Activated CD4-positive, alpha-beta memory T cell treated with anti-CD3 and anti-CD28 coated beads, Interleukin-2, amount 10 ng/mL, durations not matched to agents 7 days and 5 days (primary cell): Measurements from ENCODE around the gene ILF2. TPM values are rescaled to one million over a fixed set of nuclear protein-coding genes. Genes with fewer than 3 reads are reported as not detected.

Experiments used
- CTCF ChIA-PET: fragments of 350-600 bp; sonication (Branson Sonifier 250); formaldehyde crosslinking; loops from one replicate; lab custom pipeline; 2021; ENCODE audit warnings: antibody characterized with exemption, inconsistent platforms; lab: Charles Lee
- POLR2A ChIA-PET: fragments of 350-600 bp; sonication (Branson Sonifier 250); formaldehyde crosslinking; loops from one replicate; lab custom pipeline; 2021; ENCODE audit warnings: antibody characterized with exemption; lab: Charles Lee
- DNase-seq: peaks from one replicate; pipeline ENCODE4 v3.0.0-alpha.2; 2020
- H3K27ac Mint-ChIP-seq: one replicate; pipeline ENCODE4 v1.8.0; 2021; ENCODE audit warnings: mild to moderate bottlenecking, mixed read lengths
- H3K27me3 Mint-ChIP-seq: one replicate; pipeline ENCODE4 v1.8.0; 2021; ENCODE audit warnings: mixed read lengths
- H3K36me3 Mint-ChIP-seq: one replicate; pipeline ENCODE4 v1.8.0; 2021; ENCODE audit warnings: low read depth, mixed read lengths
- H3K4me1 Mint-ChIP-seq: one replicate; pipeline ENCODE4 v1.8.0; 2021; ENCODE audit warnings: mixed read lengths
- H3K4me3 Mint-ChIP-seq: one replicate; pipeline ENCODE4 v1.8.0; 2021; ENCODE audit warnings: mild to moderate bottlenecking, mixed read lengths
- H3K9me3 Mint-ChIP-seq: one replicate; pipeline ENCODE4 v1.8.0; 2021; ENCODE audit warnings: mixed read lengths
- total RNA-seq, 2 experiments: library from RNA; stranded (reverse); gene quantifications; one replicate each; pipeline ENCODE4 v1.2.3, GENCODE V29; 2021

ILF2 gene
- total RNA-seq, 2 experiments from 2014 or later = 166 to 169 TPM

DNA sequence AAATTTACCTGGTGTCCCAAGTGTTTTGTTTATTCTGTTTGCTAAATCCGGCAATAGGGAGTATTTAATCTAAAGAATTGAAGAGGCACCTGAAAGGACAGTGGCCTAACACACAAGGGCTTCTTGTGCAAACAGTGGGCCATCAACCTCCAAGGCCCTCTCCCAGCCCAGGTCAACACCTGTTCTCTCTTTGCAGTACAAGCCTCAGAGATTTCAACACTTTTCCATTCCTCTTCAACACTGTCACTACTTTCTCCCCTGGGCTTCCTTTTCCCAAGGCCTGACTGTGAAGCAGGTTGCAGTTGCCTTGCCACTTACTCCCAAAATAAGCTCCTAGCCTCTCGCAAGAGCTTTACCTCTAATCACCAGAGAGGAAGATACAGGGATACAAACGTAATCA is 15.5 kb downstream of the ILF2 start:
- H3K36me3 Mint-ChIP-seq = peaks cover 5% of the 10 kb centered on the region
- H3K27ac Mint-ChIP-seq = no peak overlapping the region
- peaks cover 15% of the 10 kb centered on the region for H3K4me1 Mint-ChIP-seq
- no peaks in the 10 kb centered on the region for H3K27me3 Mint-ChIP-seq
- no peaks in the 10 kb centered on the region for H3K9me3 Mint-ChIP-seq
- ChIA-PET CTCF (no interaction called here), POLR2A (interaction anchor here (1.1 kb wide), 1 partner anchor 10 kb away, joined by 4 read pairs; no protein-coding TSS in a partner anchor)
- no peak overlapping the region for H3K4me3 Mint-ChIP-seq
- no peak for DNase-seq

DNA sequence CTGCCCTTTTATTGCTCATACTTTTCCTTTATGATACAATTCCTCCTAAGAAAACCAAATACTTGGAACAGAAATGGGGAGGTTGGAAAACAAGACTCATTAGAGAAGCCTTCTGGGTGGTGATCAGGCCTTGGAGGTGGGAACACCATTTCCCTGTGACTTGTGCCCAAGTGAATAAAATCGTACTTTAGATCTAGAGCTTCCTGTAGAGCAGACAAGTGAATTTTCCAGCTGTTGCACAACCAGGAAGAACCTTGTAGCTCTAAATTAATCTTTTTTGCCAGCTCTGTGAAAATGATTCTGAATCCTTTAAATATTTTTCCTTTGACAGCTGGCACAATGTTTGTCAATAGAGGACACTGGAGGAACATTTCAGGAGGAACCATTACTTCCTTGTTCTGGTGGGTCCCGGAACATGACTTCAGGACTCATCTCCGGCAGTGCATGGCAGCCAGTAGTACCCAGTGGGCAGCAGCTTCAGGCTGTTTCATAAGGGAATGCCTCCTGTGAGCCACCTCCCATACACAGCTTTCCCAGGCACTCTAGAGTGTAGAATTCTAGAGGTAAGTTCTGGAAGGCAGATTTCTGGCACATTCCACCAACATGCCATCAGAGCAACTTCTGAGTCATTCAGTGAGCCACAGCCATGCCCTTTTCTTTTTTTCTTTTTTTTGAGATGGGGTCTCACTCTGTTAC is 17.8 kb downstream of the ILF2 start:
- POLR2A ChIA-PET = interaction anchor here (0.9 to 3.3 kb wide), 4 partner anchors 12 to 18 kb away, joined by 3 to 16 read pairs (median 5); no protein-coding TSS in a partner anchor
- no peaks in the 10 kb centered on the region for H3K9me3 Mint-ChIP-seq

DNA sequence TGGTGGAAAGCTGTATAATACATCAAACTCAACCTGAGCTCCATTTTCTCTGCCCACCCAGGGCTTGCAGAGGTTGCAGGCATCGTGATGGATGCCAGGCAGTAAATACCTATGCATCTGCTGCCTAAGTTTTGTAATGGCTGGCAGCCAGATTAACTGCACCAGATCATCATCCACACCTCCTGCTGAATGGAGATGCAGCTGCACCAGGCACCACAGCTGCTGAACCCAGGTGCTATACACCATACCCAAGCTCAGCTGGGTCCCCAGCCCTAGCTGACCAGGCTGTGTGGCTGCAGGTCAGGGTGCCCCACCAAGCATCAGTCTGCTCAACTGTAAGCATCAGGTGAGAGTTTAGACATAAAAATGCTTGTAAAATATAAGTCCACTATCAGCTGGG is 19.0 kb downstream of the ILF2 start:
- CTCF ChIA-PET = interaction anchor here (0.7 to 0.9 kb wide), 2 partner anchors 79 to 143 kb away, joined by 4 read pairs; no protein-coding TSS in a partner anchor
- no peaks in the 10 kb centered on the region for H3K9me3 Mint-ChIP-seq
- peaks cover 7% of the 10 kb centered on the region for H3K4me1 Mint-ChIP-seq
- peaks cover 6% of the 10 kb centered on the region for H3K36me3 Mint-ChIP-seq
- DNase-seq = no peak
- H3K4me3 Mint-ChIP-seq = no peak overlapping the region
- H3K27ac Mint-ChIP-seq = no peak overlapping the region
- POLR2A ChIA-PET = interaction anchor here (1.2 to 3.3 kb wide), 4 partner anchors 11 to 18 kb away, joined by 3 to 16 read pairs (median 5); no protein-coding TSS in a partner anchor
- H3K27me3 Mint-ChIP-seq = no peaks in the 10 kb centered on the region

More for the DNA sequence above, 17.8 kb downstream of the ILF2 start:
- no peak overlapping the region for H3K4me3 Mint-ChIP-seq
- H3K36me3 Mint-ChIP-seq = no peaks in the 10 kb centered on the region
- no peak overlapping the region for H3K27ac Mint-ChIP-seq
- H3K27me3 Mint-ChIP-seq = no peaks in the 10 kb centered on the region
- CTCF ChIA-PET = no interaction called here
- H3K4me1 Mint-ChIP-seq = peaks cover 7% of the 10 kb centered on the region
- no peak for DNase-seq

DNA sequence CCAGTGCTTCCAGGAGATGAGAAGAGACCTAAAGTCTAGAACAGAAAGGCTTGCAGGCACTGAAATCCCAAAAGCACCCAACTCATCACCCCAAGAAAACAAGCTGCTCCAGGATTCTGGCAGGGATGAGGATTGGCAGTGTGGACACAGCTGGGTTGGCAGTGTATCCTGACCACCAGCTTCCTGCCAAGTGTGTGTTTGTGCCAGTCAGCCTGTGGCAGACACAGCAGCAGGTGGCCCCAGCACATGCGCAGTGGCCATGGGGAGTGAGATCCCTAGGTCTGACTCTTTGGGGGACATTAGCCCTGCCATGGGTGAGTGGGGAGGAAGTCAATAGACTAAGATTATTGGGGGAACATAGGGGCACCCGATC is 20.9 kb downstream of the ILF2 start:
- no peak overlapping the region for H3K4me3 Mint-ChIP-seq
- no peaks in the 10 kb centered on the region for H3K27me3 Mint-ChIP-seq
- no peaks in the 10 kb centered on the region for H3K9me3 Mint-ChIP-seq
- no peak overlapping the region for H3K27ac Mint-ChIP-seq
- no peak for DNase-seq
- ChIA-PET POLR2A (interaction anchor here (0.6 to 2.8 kb wide), 5 partner anchors 9 to 21 kb away, joined by 3 to 26 read pairs (median 7); partner anchors contain the start of gene CHTOP), CTCF (interaction anchor here (1.4 kb wide), 1 partner anchor 139 kb away, joined by 6 read pairs; no protein-coding TSS in a partner anchor)
- H3K4me1 Mint-ChIP-seq = peaks cover 20% of the 10 kb centered on the region
- peaks cover 25% of the 10 kb centered on the region for H3K36me3 Mint-ChIP-seq

DNA sequence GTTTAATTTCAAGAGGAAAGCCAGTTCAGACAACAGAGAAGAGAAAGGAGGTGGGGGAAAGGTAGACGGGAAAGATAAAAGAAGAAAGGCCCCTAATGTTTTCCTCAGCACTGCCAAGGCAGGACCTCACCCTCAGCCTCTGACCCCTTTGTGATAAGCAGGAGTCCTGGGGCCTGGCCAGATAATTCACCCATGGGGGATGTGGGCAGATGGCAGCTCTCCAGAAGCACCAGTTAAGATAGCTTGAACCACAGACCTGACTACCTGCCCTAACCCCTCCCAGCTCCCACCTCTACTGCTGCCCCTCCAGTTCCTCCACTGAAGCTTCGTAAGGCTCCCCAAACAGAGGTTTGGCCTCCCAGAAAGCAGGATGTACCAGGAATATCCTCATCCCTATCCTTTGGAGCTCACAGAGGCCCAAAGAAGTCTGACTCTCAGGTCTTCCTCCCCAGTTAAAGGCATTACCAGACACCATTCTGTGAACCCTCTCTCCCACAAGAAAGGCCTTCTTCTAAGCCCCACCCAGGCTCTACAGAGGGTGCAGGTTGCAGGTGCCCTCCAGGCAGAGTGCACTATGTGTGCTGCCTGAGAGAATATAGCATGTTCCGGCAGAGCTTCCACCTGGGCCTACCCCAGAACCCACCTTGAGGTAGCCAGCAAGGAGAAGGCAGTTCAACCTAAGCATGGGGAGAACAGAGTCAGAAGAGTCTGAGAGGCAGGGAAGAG is 21.5 kb downstream of the ILF2 start:
- H3K4me3 Mint-ChIP-seq = no peak overlapping the region
- H3K9me3 Mint-ChIP-seq = no peaks in the 10 kb centered on the region
- no peaks in the 10 kb centered on the region for H3K27me3 Mint-ChIP-seq
- ChIA-PET POLR2A (interaction anchor here (0.6 to 2.8 kb wide), 6 partner anchors 9 to 104 kb away, joined by 3 to 26 read pairs (median 6); partner anchors contain the start of genes CHTOP and S100A4), CTCF (interaction anchor here (1.2 to 1.4 kb wide), 2 partner anchors 10 to 138 kb away, joined by 4 to 6 read pairs; partner anchors contain the start of gene SNAPIN)
- peaks cover 20% of the 10 kb centered on the region for H3K4me1 Mint-ChIP-seq
- H3K36me3 Mint-ChIP-seq = peaks cover 31% of the 10 kb centered on the region
- DNase-seq = no peak
- no peak overlapping the region for H3K27ac Mint-ChIP-seq

DNA sequence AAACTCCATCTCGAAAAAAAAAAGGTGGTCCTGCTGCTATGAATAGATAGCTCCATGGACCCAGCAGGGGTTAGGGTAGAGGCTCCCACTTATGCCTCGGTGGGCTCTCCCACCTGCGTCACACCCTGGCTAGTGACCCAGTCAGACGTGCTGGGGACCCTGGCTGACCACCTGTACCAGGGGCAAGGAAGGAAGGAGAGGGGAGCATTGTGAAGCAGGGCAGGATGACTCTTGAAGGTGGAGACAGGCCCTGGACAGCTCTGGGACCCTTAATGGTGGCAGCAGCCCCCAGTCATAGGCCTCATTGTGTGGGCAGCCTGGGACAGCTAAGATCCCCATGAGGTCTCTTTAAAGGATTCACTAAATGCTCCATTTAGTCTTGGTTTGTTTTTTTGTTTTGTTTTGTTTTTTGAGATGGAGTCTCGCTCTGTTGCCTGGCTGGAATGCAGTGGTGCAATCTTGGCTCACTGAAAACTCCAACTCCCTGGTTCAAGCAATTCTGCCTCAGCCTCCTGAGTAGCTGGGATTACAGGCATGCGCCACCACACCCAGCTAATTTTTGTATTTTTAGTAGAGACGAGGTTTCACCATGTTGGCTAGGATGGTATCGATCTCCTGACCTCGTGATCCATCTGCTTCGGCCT is 22.7 kb downstream of the ILF2 start:
- Mint-ChIP-seq H3K4me1 (peaks cover 27% of the 10 kb centered on the region), H3K27me3 (no peaks in the 10 kb centered on the region), H3K4me3 (no peak overlapping the region), H3K27ac (no peak overlapping the region), H3K9me3 (no peaks in the 10 kb centered on the region), H3K36me3 (peaks cover 42% of the 10 kb centered on the region)
- DNase-seq = no peak
- ChIA-PET POLR2A (interaction anchor here (1.6 to 3.0 kb wide), 5 partner anchors 8 to 103 kb away, joined by 5 to 26 read pairs (median 8); partner anchors contain the start of genes CHTOP and S100A4), CTCF (interaction anchor here (0.7 to 1.2 kb wide), 3 partner anchors 11 to 518 kb away, joined by 3 to 4 read pairs (median 3); partner anchors contain the start of genes S100A13 and SNAPIN)

DNA sequence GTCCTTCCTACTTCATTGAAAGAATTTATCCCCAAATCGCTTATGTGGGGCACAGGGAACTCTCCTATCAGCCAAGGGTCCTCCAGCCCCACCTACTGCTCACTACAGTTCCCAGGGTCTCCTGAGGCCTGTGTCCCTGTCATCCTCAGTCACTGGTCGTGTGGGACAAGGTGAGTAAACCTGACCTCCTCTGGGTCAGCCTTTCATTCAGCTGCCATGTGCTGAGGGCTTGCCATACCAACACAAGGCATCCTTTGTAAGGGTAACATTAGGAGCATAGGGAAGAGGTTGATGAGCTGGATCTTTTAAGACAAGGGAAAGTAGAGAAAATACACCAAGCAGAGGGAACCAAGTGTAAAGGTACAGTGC is 23.5 kb downstream of the ILF2 start:
- CTCF ChIA-PET = interaction anchor here (0.7 to 2.4 kb wide), 3 partner anchors 13 to 519 kb away, joined by 3 to 9 read pairs (median 3); partner anchors contain the start of genes CHTOP and S100A13
- Mint-ChIP-seq H3K4me1 (peaks cover 30% of the 10 kb centered on the region), H3K4me3 (no peak overlapping the region), H3K36me3 (peaks cover 50% of the 10 kb centered on the region), H3K27ac (no peak overlapping the region), H3K27me3 (no peaks in the 10 kb centered on the region), H3K9me3 (no peaks in the 10 kb centered on the region)
- POLR2A ChIA-PET = interaction anchor here (1.7 to 6.1 kb wide), 4 partner anchors 9 to 115 kb away, joined by 5 to 52 read pairs (median 11); partner anchors contain the start of genes CHTOP and S100A4
- DNase-seq = no peak

DNA sequence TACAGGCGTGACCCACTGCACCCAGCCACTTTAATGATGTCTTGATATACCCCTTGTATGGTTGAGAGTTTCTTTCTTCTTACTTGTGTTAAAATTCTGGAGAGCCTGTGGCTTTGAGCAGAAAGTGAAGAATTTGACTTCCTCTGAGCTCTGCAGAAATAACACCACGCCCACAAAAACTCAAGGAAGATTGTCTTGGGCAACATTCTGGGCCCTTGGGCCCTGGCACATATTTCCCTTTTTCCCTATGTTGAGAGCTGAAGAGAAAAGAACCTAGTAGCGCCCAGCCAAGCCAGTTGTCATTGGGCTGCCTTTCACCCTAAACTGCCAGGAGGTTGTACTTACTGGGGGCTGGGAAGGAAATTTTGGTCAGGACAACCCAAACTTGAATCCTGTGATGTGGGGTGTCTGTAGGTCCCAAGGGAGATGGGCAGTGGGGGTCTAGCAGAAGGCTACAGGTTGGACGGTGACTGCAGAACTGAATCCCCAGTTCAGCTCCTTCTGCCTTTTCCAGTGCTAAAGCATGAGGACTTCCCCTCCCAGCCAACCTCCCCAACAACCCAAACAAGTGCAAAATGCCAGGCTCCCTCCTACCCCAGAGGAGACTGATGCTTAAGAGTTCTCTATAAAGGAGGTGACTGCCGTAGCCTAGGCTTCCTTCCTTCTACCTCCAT is 24.0 kb downstream of the ILF2 start:
- peak overlapping the region; percentile 44 for H3K27ac Mint-ChIP-seq

DNA sequence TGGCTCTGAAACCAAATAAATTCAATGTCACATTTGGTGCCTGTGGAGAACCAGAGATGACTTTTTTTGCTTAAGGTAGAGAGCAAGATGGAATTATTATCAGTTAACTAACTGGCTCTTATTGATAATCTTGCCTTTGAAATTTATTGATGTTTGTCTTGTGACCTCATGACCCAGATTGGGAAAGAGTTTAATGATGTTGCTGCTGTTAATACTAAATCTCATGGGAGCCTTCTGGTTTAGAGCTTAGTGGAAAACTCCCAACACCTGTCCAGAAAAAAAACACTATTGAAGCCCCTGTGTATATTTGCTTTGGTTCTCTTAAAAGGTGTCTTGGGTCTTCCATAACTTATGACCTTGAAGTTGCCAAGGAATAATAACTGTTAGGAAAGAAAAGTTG is 27.0 kb downstream of the ILF2 start:
- DNase-seq = no peak
- ChIA-PET CTCF (interaction anchor here (1.1 to 2.0 kb wide), 2 partner anchors 10 to 71 kb away, joined by 3 to 6 read pairs; partner anchors contain the start of gene CHTOP), POLR2A (interaction anchor here (0.7 to 6.1 kb wide), 5 partner anchors 9 to 132 kb away, joined by 3 to 52 read pairs (median 4); partner anchors contain the start of genes CHTOP, SLC27A3 and SNAPIN)
- Mint-ChIP-seq H3K4me1 (peaks cover 37% of the 10 kb centered on the region), H3K27ac (no peak overlapping the region), H3K9me3 (no peaks in the 10 kb centered on the region), H3K4me3 (no peak overlapping the region), H3K36me3 (peaks cover 79% of the 10 kb centered on the region), H3K27me3 (no peaks in the 10 kb centered on the region)

More for the DNA sequence above, 24.0 kb downstream of the ILF2 start:
- H3K4me3 Mint-ChIP-seq = no peak overlapping the region
- ChIA-PET POLR2A (interaction anchor here (0.9 to 6.1 kb wide), 5 partner anchors 9 to 114 kb away, joined by 4 to 52 read pairs (median 6); partner anchors contain the start of genes CHTOP, S100A4 and SNAPIN), CTCF (interaction anchor here (2.4 kb wide), 1 partner anchor 13 kb away, joined by 9 read pairs; the partner anchor contains the start of gene CHTOP)
- H3K27me3 Mint-ChIP-seq = no peaks in the 10 kb centered on the region
- peaks cover 54% of the 10 kb centered on the region for H3K36me3 Mint-ChIP-seq
- DNase-seq = no peak
- peaks cover 33% of the 10 kb centered on the region for H3K4me1 Mint-ChIP-seq
- no peaks in the 10 kb centered on the region for H3K9me3 Mint-ChIP-seq

DNA sequence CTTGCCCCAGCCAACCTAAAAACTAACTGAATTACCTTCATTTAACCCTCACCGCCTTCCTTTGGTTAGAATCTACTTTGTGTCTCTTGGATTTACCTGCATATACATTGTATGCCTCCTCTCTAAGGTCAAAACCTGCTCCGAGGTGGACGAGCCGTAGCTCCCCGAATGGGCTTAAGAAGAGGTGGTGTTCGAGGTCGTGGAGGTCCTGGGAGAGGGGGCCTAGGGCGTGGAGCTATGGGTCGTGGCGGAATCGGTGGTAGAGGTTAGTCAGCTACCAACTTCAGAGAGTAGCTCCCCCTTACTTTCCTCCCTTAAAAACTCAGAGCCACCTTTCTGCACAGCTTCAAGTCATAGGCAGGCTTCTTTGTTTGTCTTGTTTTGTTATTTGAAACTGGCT is 27.7 kb downstream of the ILF2 start:
- POLR2A ChIA-PET = interaction anchor here (0.9 to 6.1 kb wide), 3 partner anchors 8 to 132 kb away, joined by 3 to 52 read pairs (median 5); partner anchors contain the start of genes CHTOP, SLC27A3 and SNAPIN
- Mint-ChIP-seq H3K9me3 (no peaks in the 10 kb centered on the region), H3K4me1 (peaks cover 37% of the 10 kb centered on the region), H3K27me3 (no peaks in the 10 kb centered on the region), H3K4me3 (no peak overlapping the region), H3K27ac (no peak overlapping the region), H3K36me3 (peaks cover 85% of the 10 kb centered on the region)
- DNase-seq = no peak
- CTCF ChIA-PET = interaction anchor here (1.1 to 2.0 kb wide), 2 partner anchors 9 to 71 kb away, joined by 3 to 6 read pairs; partner anchors contain the start of gene CHTOP

DNA sequence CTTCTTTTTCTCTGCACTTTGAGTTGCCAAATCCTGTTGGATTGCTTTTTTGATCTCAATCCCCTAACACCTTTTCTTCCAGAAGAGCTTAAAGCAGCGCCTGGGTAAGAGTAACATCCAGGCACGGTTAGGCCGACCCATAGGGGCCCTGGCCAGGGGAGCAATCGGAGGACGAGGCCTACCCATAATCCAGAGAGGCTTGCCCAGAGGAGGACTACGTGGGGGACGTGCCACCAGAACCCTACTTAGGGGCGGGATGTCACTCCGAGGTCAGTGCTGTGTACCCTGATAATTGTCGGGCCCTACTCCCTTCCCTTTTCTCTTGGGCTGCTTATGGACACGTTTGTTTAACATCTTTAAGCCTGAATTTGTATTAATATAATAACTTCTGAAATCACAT is 28.6 kb downstream of the ILF2 start:
- Mint-ChIP-seq H3K9me3 (no peaks in the 10 kb centered on the region), H3K4me1 (peaks cover 41% of the 10 kb centered on the region), H3K36me3 (peaks cover 88% of the 10 kb centered on the region), H3K27me3 (no peaks in the 10 kb centered on the region), H3K4me3 (no peak overlapping the region), H3K27ac (no peak overlapping the region)
- no peak for DNase-seq
- ChIA-PET POLR2A (interaction anchor here (6.1 kb wide), 1 partner anchor 8 kb away, joined by 52 read pairs; the partner anchor contains the start of gene CHTOP), CTCF (no interaction called here)
